Measurements from ENCODE around the gene PODXL2. TPM values are rescaled to one million over a fixed set of nuclear protein-coding genes. Genes with fewer than 3 reads are reported as not detected.

Gene PODXL2
- total RNA-seq, 1 donor from 2014 or later, result 28.9 TPM

DNA sequence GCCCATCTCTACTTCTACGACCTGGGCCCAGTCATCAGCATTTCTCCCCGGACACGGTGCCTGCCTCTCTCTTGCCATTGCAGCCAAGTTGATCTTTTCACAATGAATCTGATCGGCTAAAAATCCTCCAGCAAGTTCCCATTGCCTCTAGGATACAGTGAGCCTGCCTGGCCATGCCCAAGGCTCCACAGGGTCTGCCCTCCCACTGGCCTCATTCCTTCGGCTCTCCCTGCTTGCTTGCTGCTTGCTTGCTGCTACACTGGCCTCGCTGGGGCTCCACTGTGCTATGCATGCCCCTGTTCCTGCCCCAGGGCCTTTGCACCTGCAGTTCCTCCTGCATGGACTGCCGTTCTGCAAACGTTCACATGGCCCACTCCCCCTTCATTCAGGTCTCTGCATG lies 45.8 kb downstream of the PODXL2 start:
- TF ChIP-seq, protein P1, sequence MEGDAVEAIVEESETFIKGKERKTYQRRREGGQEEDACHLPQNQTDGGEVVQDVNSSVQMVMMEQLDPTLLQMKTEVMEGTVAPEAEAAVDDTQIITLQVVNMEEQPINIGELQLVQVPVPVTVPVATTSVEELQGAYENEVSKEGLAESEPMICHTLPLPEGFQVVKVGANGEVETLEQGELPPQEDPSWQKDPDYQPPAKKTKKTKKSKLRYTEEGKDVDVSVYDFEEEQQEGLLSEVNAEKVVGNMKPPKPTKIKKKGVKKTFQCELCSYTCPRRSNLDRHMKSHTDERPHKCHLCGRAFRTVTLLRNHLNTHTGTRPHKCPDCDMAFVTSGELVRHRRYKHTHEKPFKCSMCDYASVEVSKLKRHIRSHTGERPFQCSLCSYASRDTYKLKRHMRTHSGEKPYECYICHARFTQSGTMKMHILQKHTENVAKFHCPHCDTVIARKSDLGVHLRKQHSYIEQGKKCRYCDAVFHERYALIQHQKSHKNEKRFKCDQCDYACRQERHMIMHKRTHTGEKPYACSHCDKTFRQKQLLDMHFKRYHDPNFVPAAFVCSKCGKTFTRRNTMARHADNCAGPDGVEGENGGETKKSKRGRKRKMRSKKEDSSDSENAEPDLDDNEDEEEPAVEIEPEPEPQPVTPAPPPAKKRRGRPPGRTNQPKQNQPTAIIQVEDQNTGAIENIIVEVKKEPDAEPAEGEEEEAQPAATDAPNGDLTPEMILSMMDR (conservative IDR thresholded peaks at IDR 0.05; ENCODE audit: low read depth, low read length), result no peak
- no peak for DNase-seq (ENCODE audit: low read depth)
- no peak overlapping the region for H3K4me3 ChIP-seq (ENCODE audit: low read depth, low read length)

DNA sequence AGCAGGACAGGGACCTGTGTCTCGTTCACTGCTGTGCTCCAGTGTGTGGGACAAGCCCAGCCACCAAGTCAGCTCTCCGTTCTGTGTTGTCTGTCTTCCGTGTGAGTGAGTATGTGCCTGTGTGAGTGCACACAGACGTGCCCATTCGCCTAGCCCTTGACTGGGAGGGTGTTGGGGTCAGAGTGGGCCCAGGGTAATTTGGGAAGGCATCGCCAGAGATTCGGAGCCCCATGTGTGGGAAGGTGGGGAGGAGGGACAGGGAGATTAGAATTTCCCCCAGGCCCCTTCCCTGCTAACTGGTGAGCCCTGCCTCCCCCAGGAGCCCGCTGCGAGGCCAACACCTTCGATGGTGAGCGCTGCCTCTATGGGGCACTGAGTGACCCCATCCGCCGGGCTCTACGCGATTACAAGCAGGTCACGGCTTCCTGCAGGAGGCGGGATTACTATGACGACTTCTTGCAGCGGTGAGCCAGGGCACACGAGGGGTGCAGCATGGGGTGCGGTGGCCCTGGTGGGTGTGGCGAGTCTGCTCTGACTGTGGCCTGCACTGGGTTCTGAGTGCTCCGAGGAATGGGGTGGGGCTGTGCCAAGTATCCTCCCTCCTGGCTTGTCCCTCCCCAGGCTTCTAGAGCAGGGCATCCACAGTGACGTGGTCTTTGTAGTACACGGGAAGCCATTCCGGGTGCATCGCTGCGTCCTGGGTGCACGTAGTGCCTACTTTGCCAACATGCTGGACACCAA lies 46.8 kb downstream of the PODXL2 start:
- DNase-seq (ENCODE audit: low read depth), result no peak
- TF ChIP-seq, protein P1 (conservative IDR thresholded peaks at IDR 0.05; ENCODE audit: low read depth, low read length), result no peak
- H3K4me3 ChIP-seq (ENCODE audit: low read depth, low read length), result no peak overlapping the region

DNA sequence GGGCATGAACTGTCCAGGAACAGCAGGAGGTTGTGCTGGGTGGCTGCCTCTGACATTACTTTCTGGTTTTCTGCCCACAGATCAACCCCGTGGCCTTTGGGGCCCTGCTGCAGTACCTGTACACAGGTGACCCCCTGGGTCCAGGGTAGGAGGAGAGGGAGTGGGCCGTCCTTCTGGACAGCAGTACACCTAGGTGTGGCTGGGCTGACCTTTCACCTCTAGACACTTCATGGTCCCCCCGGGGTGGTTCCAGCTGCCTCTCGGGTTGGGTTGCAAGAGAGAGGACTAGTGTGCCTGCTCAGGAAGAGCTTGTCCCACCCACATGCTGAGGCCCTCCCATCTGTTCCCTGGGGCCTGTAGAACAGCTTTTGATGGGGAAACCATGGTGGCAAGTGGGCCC lies 47.5 kb downstream of the PODXL2 start:
- TF ChIP-seq, protein P1 (conservative IDR thresholded peaks at IDR 0.05; ENCODE audit: low read depth, low read length), result no peak
- no peak for DNase-seq (ENCODE audit: low read depth)

DNA sequence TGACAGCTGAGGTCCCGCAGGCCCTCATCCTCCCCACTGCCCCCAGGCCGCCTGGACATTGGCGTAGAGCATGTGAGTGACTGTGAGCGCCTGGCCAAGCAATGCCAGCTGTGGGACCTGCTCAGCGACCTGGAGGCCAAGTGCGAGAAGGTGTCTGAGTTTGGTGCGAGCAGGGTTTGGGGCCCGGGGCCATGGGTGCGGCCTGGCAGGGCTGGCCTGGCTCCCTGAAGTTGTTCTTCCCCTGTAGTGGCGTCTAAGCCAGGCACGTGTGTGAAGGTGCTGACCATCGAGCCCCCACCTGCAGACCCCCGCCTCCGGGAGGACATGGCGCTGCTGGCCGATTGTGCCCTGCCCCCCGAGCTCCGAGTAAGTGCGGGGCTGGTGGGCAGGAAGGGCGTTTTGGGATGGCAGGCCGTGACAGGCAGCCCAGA lies 48.0 kb downstream of the PODXL2 start:
- no peak overlapping the region for H3K4me3 ChIP-seq (ENCODE audit: low read depth, low read length)
- TF ChIP-seq, protein P1 (conservative IDR thresholded peaks at IDR 0.05; ENCODE audit: low read depth, low read length), result no peak
- no peak for DNase-seq (ENCODE audit: low read depth)

More for the DNA sequence above, 47.5 kb downstream of the PODXL2 start:
- H3K4me3 ChIP-seq (ENCODE audit: low read depth, low read length), result no peak overlapping the region

DNA sequence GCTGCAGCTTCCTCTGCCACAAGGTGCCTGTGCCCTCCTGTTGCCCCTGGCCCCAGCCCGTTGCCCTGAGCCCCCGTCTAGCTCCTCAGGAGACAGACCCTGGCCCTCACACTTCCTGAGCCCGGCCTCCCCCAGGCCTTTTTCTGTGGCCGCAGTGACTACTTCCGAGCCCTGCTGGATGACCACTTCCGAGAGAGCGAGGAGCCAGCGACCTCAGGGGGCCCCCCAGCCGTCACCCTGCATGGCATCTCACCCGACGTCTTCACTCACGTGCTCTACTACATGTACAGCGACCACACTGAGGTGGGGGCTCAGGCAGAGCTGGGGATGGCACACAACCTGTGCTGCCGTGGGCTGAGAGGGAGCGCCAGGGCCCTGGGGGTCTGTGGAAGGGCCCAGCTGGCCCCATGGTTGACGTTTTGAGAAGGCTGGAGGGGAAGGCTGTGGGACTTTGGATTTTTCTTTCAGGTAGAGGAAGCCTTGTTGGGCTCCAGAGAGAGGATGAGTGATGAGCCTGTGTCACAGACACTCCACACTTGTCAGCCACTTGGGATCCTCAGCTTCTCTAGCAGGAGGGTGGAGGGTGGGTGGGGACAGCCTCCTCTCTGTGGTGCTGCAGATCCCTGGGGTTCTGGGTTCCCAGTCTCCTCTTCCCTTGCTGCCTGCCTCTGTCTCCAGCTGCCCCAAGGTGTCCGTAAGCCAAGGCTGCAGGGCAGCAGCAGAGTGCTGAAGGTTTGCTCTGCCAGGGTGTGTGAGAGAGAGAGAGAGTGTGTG lies 48.7 kb downstream of the PODXL2 start:
- no peak for DNase-seq (ENCODE audit: low read depth)
- TF ChIP-seq, protein P1 (conservative IDR thresholded peaks at IDR 0.05; ENCODE audit: low read depth, low read length), result no peak
- no peak overlapping the region for H3K4me3 ChIP-seq (ENCODE audit: low read depth, low read length)

DNA sequence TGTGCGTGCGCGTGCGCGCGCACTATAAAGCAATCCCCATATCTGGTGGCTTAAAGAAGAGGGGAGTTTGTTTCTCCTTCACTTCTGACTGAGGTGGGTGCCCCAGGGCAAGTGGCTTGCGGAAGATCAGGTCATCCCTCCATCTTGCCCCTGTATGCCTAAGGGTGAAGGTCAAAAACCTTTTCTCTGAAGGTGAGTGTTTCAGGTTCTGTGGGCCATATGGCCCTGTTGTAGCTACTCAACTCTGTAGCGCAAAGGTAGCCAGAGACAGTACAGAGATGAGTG lies 49.3 kb downstream of the PODXL2 start:
- TF ChIP-seq, protein P1 (conservative IDR thresholded peaks at IDR 0.05; ENCODE audit: low read depth, low read length), result no peak
- no peak overlapping the region for H3K4me3 ChIP-seq (ENCODE audit: low read depth, low read length)

More for the DNA sequence above, 49.3 kb downstream of the PODXL2 start:
- DNase-seq (ENCODE audit: low read depth), result no peak
